A673 (cell line): ENCODE measurements around the gene ALG9. TPM values are rescaled to one million over a fixed set of nuclear protein-coding genes. Genes with fewer than 3 reads are reported as not detected.
A peak's percentile ranks its signal among the peaks of the same experiment; 100 is the strongest.

Source experiments
- BruUV-seq: library from RNA; stranded (reverse); fragments of 400-500 nt; replicated peaks from 2 replicates; lab custom pipeline; 2021; lab: Mats Ljungman, UMichigan
- CTCF ChIA-PET: fragments of 300-600 bp; sonication (Branson Sonifier 250); formaldehyde crosslinking; loops from one replicate; lab custom pipeline; 2022; ENCODE audit warnings: antibody characterized with exemption; lab: Charles Lee
- POLR2A ChIA-PET: fragments of 300-600 bp; sonication (Branson Sonifier 250); formaldehyde crosslinking; loops from one replicate; lab custom pipeline; 2022; ENCODE audit warnings: antibody characterized with exemption; ENCODE audit not compliant: low non-redundant PET; lab: Charles Lee
- DNase-seq: peaks from one replicate; pipeline ENCODE4 v3.0.0-alpha.2; 2015; ENCODE audit warnings: low spot score
- H3K27ac ChIP-seq: fragments of 200-600 bp; sonication (generic); 2 replicates; pipeline ENCODE4 v1.5.1; 2016; ENCODE audit warnings: mixed run types, low read depth, mild to moderate bottlenecking, mixed read lengths, antibody characterized with exemption, low read length; ENCODE audit not compliant: poor library complexity, severe bottlenecking
- H3K27me3 ChIP-seq: fragments of 200-600 bp; sonication (generic); replicated peaks from 2 replicates; pipeline ENCODE4 v1.6.1; 2017; ENCODE audit warnings: mixed run types, low read depth, mild to moderate bottlenecking, mixed read lengths, antibody characterized with exemption, low read length; ENCODE audit not compliant: insufficient read depth, poor library complexity
- H3K36me3 ChIP-seq: fragments of 200-600 bp; sonication (generic); 2 replicates; pipeline ENCODE4 v1.6.1; 2016; ENCODE audit warnings: mixed run types, mild to moderate bottlenecking, mixed read lengths, antibody characterized with exemption, low read length; ENCODE audit not compliant: insufficient read depth, poor library complexity, severe bottlenecking
- H3K4me1 ChIP-seq: fragments of 200-600 bp; sonication (generic); 2 replicates; pipeline ENCODE4 v1.6.1; 2017; ENCODE audit warnings: mixed run types, mild to moderate bottlenecking, mixed read lengths, antibody characterized with exemption, low read length; ENCODE audit not compliant: insufficient read depth, poor library complexity, severe bottlenecking
- H3K4me3 ChIP-seq: fragments of 200-600 bp; sonication (generic); 2 replicates; pipeline ENCODE4 v1.5.1; 2016; ENCODE audit warnings: low read depth, mixed run types, mild to moderate bottlenecking, mixed read lengths, low read length; ENCODE audit not compliant: poor library complexity, severe bottlenecking
- H3K9me3 ChIP-seq: fragments of 200-600 bp; sonication (generic); 2 replicates; pipeline ENCODE4 v1.6.1; 2016; ENCODE audit warnings: mixed run types, low read depth, mild to moderate bottlenecking, mixed read lengths, antibody characterized with exemption, low read length; ENCODE audit not compliant: poor library complexity, severe bottlenecking
- CTCF ChIP-seq: fragments of 300-800, 200-600 bp; sonication (generic); conservative IDR thresholded peaks from 2 replicates; pipeline ENCODE4 v1.5.1; 2017; ENCODE audit warnings: low read depth, mild to moderate bottlenecking, antibody characterized with exemption, low read length, moderate library complexity, mixed read lengths
- EZH2 ChIP-seq: fragments of 200-600 bp; sonication (generic); IDR thresholded peaks from 2 replicates; pipeline ENCODE4 v1.6.1; 2017; ENCODE audit warnings: borderline replicate concordance, low read depth, mild to moderate bottlenecking, mixed read lengths, antibody characterized with exemption, low read length; ENCODE audit not compliant: poor library complexity, severe bottlenecking
- intact Hi-C: fragments of 100-400 bp; cut with micrococcal nuclease; formaldehyde crosslinking; loops from one replicate; pipeline ENCODE4 v1.10.0; 2022; ENCODE audit not compliant: unreplicated experiment
- total RNA-seq: library from RNA; stranded (reverse); gene quantifications from 2 replicates; pipeline ENCODE4 v1.2.3, GENCODE V29; 2021

ALG9 gene
- total RNA-seq, 1 experiment from 2014 or later = 61.0 TPM

GRCh38 chr11:111882202-111882601, 10.8 kb upstream of the ALG9 start:
- TF ChIP-seq EZH2 = no peak
- TF ChIP-seq CTCF = no peak
- Histone ChIP-seq H3K36me3 (no peaks in the 10 kb centered on the region), H3K27ac (no peak overlapping the region), H3K4me1 (peaks cover 4% of the 10 kb centered on the region), H3K27me3 (no peaks in the 10 kb centered on the region), H3K4me3 (no peak overlapping the region), H3K9me3 (no peaks in the 10 kb centered on the region)
- ChIA-PET POLR2A (no interaction called here), CTCF (no interaction called here)
- DNase-seq = no peak
- BruUV-seq = no TSS peak
- intact Hi-C loops = no loop called here

GRCh38 chr11:111879637-111879960, 8.2 kb upstream of the ALG9 start:
- intact Hi-C loops = loop anchor here (5.0 to 10.0 kb wide), 5 partner anchors 98 to 405 kb away; partner anchors contain the start of genes BCO2, DLAT, NKAPD1 and PIH1D2
- POLR2A ChIA-PET = no interaction called here
- TSS peak; percentile 94 for BruUV-seq

DNA sequence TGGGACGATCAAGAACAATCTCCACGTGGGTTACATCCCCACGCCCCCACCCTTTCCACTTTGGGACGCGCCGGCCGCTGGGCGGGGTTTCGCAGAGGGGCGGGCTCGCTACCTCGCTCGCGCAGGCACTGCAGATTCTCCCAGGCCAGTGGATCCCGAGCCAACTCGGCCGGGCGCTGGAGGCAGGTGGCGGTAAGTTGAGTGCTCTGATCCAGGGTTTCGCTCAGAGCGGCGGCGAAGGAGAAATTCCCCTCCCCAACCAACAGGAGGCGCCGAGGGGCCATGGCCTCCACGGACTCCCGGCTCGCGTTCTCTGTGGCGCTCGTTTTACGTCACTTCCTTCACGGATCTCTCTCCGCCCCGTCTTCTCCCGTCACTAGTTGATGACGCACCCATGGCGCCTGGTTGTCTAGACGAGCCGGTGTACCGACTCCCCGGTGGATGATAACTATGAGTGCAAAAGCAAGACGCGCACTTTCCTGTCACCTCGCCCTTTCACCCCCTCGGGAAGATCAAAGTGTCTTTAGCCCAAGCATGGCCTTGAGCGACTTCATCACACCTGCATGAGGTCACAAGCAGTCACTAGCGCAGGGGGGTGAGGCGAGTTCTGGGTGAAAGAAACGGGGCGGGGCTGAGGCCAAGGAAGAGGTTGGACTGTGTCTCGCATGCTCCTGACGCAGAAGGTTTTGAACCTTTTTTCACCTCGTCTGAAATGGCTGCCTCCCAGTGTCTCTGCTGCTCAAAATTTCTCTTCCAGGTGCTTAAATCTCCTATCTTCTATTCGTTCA, 7.7 kb upstream of the ALG9 start, which contains the start of the genes CFAP68 and FDXACB1:
Gene CFAP68 (plus strand): TSS at position 693 of the 788 bp plus-strand sequence. CDS start 20 bp downstream, at position 713.
Gene FDXACB1 (minus strand): TSS at position 317 of the 788 bp plus-strand sequence. CDS start 33 bp downstream, at position 284.
- intact Hi-C loops = loop anchor here (5.0 to 10.0 kb wide), 5 partner anchors 98 to 406 kb away; partner anchors contain the start of genes BCO2, DLAT, NKAPD1 and PIH1D2
- BruUV-seq = no TSS peak
- H3K4me1 ChIP-seq = peaks cover 4% of the 10 kb centered on the region
- no peaks in the 10 kb centered on the region for H3K36me3 ChIP-seq
- DNase-seq = peak; percentile 99
- peak within 1 kb of the TSS; percentile 65 for H3K4me3 ChIP-seq
- H3K27ac ChIP-seq = peak within 1 kb of the TSS; percentile 96
- no peaks in the 10 kb centered on the region for H3K27me3 ChIP-seq
- H3K9me3 ChIP-seq = no peaks in the 10 kb centered on the region
- ChIA-PET CTCF (no interaction called here), POLR2A (no interaction called here)
- TF ChIP-seq EZH2 (no peak), CTCF (peak; percentile 99)

More at GRCh38 chr11:111879637-111879960, 8.2 kb upstream of the ALG9 start:
- no peak for TF ChIP-seq EZH2
- no peak for TF ChIP-seq CTCF
- Histone ChIP-seq H3K4me1 (peaks cover 4% of the 10 kb centered on the region), H3K4me3 (peak overlapping the region; percentile 65), H3K27me3 (no peaks in the 10 kb centered on the region), H3K36me3 (no peaks in the 10 kb centered on the region), H3K9me3 (no peaks in the 10 kb centered on the region), H3K27ac (peak overlapping the region; percentile 96)
- DNase-seq = no peak
- CTCF ChIA-PET = no interaction called here
